Neutrophil (primary cell): ENCODE results near the gene COX18.

Experiments used
- H3K27ac ChIP-seq: fragments of 200-600 bp; sonication (generic); 2 replicates; pipeline ENCODE4 v1.5.1; 2016; ENCODE audit warnings: mild to moderate bottlenecking, moderate library complexity
- H3K27me3 ChIP-seq: fragments of 200-600 bp; sonication (generic); 2 replicates; pipeline ENCODE4 v1.6.0; 2016; ENCODE audit warnings: mild to moderate bottlenecking
- H3K36me3 ChIP-seq: fragments of 200-600 bp; sonication (generic); 2 replicates; pipeline ENCODE4 v1.5.1; 2017
- H3K4me1 ChIP-seq, 2 experiments: fragments of 200-600 bp in 1 of 2; sonication (generic) in 1 of 2; 1 replicate in 1 of 2; 2 replicates in 1 of 2; pipeline versions ENCODE4 v1.5.1 to v1.6.1; 2013 to 2016; ENCODE audit warnings: low read depth in 1 of 2, low read length in 1 of 2, mild to moderate bottlenecking in 1 of 2, moderate library complexity in 1 of 2; ENCODE audit not compliant: control insufficient read depth in 1 of 2, insufficient read depth in 1 of 2
- H3K4me3 ChIP-seq, 2 experiments: fragments of 200-600 bp in 1 of 2; sonication (generic) in 1 of 2; 1 replicate in 1 of 2; 2 replicates in 1 of 2; pipeline ENCODE4 v1.5.1; 2013 to 2016; ENCODE audit warnings: low read depth in 1 of 2, low read length in 1 of 2, mild to moderate bottlenecking in 1 of 2, moderate library complexity in 1 of 2
- H3K9me3 ChIP-seq: fragments of 200-600 bp; sonication (generic); 2 replicates; pipeline ENCODE4 v1.5.1; 2016
- CTCF ChIP-seq: fragments of 200-600 bp; sonication (generic); IDR thresholded peaks from 2 replicates; pipeline ENCODE4 v1.5.1; 2016; ENCODE audit warnings: antibody characterized with exemption

Gene COX18

GRCh38 chr4:73067971-73068394, 1.5 kb downstream of the COX18 start:
- H3K4me3 ChIP-seq, result peak overlapping the region; percentile 86 to 88
- no peaks in the 10 kb centered on the region for H3K9me3 ChIP-seq
- peaks cover 20 to 22% of the 10 kb centered on the region in 2 experiments for H3K4me1 ChIP-seq
- no peaks in the 10 kb centered on the region for H3K27me3 ChIP-seq
- peaks cover 13% of the 10 kb centered on the region for H3K36me3 ChIP-seq
- TF ChIP-seq CTCF, result no peak
- peak overlapping the region; percentile 94 for H3K27ac ChIP-seq

GRCh38 chr4:73066928-73067327, 2.6 kb downstream of the COX18 start:
- H3K27me3 ChIP-seq, result no peaks in the 10 kb centered on the region
- no peak overlapping the region for H3K27ac ChIP-seq

GRCh38 chr4:73066445-73066844, 3.1 kb downstream of the COX18 start:
- H3K27me3 ChIP-seq, result no peaks in the 10 kb centered on the region
- no peak for TF ChIP-seq CTCF
- no peak overlapping the region for H3K4me3 ChIP-seq
- peaks cover 15% of the 10 kb centered on the region for H3K36me3 ChIP-seq
- no peak overlapping the region for H3K27ac ChIP-seq
- H3K9me3 ChIP-seq, result no peaks in the 10 kb centered on the region
- H3K4me1 ChIP-seq, result peaks cover 20 to 22% of the 10 kb centered on the region in 2 experiments

More at GRCh38 chr4:73066928-73067327, 2.6 kb downstream of the COX18 start:
- Histone ChIP-seq H3K36me3 (peaks cover 15% of the 10 kb centered on the region), H3K4me1 (peaks cover 20 to 22% of the 10 kb centered on the region in 2 experiments), H3K9me3 (no peaks in the 10 kb centered on the region), H3K4me3 (no peak overlapping the region)
- TF ChIP-seq CTCF, result no peak

GRCh38 chr4:73064536-73064935, 5.0 kb downstream of the COX18 start:
- no peak overlapping the region for H3K4me3 ChIP-seq
- peaks cover 34% of the 10 kb centered on the region for H3K36me3 ChIP-seq
- peaks cover 13 to 16% of the 10 kb centered on the region in 2 experiments for H3K4me1 ChIP-seq
- H3K27me3 ChIP-seq, result no peaks in the 10 kb centered on the region
- H3K9me3 ChIP-seq, result no peaks in the 10 kb centered on the region
- H3K27ac ChIP-seq, result no peak overlapping the region
- TF ChIP-seq CTCF, result no peak

- no peak for TF ChIP-seq CTCF
- no peaks in the 10 kb centered on the region for H3K9me3 ChIP-seq
- H3K4me1 ChIP-seq, result no peaks in the 10 kb centered on the region
- no peak overlapping the region for H3K27ac ChIP-seq
- H3K4me3 ChIP-seq, result no peak overlapping the region
- peaks cover 60% of the 10 kb centered on the region for H3K36me3 ChIP-seq
- H3K27me3 ChIP-seq, result no peaks in the 10 kb centered on the region
These were observed 14.1 kb downstream of the COX18 start for GRCh38 chr4:73055241-73055897.
